ENCODE results near the gene EXOC7.

Gene EXOC7, protein sequence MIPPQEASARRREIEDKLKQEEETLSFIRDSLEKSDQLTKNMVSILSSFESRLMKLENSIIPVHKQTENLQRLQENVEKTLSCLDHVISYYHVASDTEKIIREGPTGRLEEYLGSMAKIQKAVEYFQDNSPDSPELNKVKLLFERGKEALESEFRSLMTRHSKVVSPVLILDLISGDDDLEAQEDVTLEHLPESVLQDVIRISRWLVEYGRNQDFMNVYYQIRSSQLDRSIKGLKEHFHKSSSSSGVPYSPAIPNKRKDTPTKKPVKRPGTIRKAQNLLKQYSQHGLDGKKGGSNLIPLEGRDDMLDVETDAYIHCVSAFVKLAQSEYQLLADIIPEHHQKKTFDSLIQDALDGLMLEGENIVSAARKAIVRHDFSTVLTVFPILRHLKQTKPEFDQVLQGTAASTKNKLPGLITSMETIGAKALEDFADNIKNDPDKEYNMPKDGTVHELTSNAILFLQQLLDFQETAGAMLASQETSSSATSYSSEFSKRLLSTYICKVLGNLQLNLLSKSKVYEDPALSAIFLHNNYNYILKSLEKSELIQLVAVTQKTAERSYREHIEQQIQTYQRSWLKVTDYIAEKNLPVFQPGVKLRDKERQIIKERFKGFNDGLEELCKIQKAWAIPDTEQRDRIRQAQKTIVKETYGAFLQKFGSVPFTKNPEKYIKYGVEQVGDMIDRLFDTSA

DNA sequence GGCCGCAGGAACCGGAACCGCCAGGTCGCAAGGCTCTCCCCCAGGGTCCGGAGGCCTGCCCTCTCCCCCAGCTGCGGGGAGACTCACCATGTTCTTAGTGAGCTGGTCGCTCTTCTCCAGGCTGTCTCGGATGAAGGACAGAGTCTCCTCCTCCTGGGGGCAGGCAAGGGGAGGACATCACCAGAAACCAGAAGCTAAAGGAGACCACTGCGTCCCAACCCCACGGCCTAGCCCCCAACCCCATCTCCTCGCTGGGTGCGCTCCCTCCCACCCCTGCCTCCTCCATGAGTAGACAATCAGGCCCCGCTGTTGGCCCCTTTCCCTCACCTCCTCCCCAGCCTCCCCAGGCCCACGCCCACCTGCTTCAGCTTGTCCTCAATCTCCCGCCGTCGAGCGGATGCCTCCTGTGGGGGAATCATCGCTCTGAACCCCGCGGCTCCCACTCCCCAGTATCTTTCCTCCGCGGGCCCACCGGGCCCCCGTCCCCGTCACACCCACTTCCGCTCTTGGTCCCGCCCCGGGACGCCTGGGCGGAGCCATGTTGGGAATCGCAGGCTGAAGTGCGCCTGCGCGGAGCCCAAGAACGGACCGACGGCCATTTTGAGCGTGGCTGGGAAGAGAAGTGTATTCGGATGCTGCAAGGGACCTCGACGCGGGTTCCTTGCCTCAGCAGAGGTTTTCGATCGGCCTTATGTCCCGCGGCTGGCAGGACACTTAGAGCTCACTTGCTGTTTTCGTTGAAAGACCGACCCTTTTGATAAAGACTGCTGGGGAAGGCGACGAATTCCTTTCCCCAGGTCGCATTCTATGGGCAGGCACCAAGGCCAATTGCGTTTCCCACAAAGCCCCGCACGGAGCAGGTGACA, at the start of gene EXOC7:
EXOC7 (minus strand) TSS at position 514 of the 866 bp plus-strand sequence; CDS start at position 419, 95 bp downstream.
- DNase-seq (ENCODE audit: low read depth) = peak; percentile 88

DNA sequence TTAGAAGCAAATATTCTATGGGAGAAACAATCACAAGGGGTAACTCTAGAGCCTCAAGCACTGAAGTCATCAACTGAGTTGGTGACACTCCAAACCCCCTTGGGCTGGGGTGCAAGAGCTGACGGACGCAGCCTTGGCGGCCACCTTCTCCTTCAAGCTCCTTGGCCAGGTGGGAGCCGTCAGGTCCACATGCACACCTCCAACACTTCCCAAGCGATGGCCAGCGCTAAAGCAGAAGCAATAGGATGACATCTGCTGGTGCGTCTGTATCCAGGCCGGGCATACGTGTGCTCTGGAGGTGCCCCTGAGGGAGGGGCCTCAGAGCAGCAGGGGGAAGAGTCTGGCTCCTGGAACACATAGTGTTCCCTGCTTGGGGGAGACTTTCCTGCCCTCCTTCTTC, 49.6 kb upstream of the EXOC7 start:
- no peak for DNase-seq (ENCODE audit: low read depth)

DNA sequence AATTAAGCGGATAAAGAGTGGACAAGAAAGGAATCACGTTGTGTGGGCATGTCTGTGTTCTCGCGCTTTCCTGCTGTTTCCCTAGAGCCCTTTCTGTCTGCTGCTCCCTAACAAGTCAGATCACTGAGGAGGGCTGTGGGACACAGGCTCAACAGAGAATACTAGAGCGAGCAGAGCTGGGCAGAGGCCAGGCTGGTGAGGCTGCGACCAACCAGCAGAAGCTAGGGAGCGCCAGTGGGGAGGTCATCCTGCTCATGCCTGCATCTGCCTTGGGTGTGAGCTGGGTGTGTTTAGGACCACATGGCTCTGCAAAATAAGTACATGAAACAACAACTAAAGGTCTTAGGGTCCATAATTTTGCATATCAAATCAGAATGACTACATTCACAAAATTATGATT, 49.0 kb upstream of the EXOC7 start:
- DNase-seq (ENCODE audit: low read depth) = no peak

DNA sequence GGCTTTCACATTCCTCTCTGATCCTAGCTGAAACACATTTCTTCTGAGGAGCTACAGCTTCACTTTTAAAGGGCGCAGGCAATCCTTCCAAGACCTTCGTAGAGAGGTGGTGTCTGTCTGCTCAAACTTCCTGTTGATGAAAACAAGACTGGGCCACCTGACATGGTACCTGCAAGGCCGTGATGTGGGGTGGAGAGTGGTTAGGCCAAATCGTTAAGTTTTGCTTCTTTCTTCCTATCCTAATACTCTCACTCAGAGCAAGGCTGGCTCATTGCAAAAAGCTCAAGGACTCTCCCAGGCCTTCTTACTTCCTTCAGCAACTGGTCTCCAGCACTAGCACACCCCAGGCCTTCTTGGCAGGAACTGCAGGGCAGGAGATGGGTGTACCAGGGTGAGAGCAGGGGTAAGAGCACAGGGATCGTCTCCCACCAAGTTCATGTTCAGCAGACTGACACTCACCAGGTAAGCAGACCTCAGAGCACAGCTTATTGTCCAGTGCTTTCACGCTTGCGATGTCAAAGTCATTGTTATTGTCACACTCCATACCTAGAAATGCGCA, 48.4 kb upstream of the EXOC7 start:
- DNase-seq (ENCODE audit: low read depth) = no peak

DNA sequence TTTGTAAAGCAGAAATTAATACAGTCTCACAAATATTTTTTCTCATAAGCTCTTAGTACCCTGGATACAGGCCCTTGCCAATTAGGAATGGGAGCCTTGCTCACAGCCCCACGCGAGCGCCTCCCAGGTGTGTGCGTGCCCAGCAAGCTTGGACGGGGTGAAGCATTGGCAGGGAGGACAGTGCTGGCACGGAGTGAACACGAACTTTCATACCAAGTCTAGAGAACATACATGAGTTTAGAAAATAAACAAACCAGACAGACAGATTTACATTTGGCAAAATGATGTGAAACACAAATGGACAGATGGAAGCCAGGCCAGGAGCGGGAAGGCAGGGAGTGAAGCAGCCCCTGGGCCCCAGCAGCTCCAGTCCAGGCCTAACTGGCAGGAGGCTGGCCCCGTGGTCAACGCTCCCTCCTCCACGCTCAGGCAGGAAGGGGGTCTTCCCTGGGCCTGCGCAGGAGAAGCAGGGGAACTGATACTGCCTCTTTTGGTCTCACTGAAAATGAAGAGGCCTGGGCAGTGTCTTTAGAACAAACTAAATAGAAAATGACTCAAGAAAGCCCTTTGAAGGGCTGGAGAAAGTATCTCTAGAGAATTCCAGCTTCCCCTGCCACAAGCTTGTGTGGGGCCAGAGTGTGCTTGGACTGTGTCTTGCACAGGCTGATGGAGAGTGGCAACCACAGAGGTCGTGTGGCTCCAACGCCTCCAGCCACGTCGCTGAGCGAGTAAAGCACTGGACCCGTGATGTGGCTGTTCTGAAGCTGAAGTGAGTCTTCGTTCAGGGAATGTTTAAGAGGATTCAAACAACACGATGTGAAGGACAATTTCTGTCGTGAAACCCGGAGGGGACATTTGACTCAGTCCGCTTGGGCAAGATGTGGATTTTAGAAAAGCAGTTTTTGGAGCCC, 47.4 kb upstream of the EXOC7 start:
- no peak for DNase-seq (ENCODE audit: low read depth)

DNA sequence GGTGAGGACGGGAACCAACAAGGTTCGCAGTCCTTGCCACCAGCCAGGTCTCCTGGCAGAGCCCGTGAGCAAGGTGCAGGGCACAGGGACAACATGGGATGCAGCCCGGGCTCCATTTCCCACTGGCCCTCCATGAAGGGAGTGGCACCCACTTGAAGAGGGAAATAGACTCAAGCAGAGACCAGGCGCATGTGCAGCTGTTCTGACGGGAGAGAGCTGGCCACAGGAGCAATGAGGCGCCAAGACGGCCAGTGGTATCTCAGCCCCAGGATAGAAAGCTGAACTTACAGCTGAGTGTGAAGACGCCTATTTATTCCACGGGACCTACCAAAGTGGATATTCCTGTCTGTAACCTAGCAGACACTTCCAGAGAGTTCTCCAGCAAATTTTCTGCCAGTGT, 45.6 kb upstream of the EXOC7 start:
- DNase-seq (ENCODE audit: low read depth) = no peak

DNA sequence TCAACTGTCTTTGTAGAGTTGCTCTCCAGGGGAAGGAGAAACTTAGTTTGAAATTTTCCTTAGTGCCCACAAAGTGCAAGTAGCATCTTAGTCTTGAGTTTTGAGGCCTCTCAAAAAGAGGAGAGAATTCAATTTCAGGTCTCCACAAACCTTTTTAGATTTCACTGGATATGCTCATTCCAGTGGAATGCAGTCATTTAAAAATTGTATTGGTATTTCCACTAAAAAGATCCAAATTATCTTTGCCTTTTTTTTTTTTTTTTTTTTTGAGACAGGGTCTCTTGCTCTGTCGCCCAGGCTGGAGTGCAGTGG, 44.4 kb upstream of the EXOC7 start:
- DNase-seq (ENCODE audit: low read depth) = no peak

DNA sequence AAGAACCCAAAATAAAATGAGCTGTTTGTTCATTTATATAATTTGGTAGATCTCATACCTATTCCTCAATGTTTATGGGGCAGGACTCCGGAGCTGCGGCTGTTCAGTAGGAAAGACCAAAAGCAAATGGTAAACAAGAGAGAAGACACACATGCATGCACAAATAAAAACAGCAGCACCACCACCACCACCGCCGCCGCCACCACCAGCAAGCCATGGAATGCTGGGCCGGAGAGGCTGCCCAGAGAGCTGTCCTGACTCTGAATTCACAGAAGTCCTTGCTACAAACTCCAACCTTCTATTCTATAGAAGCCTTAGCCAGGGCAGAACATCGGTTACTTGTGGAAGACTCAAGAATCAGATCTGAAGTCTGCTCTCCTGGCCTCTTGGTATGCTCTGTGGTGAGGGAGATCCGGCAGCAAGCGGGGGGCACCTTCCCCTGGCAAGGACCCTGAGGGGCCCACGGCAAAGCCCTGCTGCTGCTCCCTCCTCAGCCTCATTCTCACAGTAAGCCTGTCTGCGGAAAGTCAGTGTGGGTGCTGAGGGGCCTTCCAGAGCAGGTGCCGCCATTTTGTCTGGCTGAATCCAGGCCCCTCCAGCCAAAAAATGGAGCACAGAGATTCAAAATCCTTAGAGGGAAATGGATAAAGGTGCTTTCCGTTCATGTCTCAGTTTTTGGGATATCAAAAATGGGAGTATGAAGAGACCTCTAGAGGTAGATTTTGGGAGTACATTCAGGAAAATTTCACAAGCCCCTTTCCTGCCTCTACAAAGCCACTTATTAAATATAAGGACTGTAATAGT, 43.8 kb upstream of the EXOC7 start:
- DNase-seq (ENCODE audit: low read depth) = no peak

DNA sequence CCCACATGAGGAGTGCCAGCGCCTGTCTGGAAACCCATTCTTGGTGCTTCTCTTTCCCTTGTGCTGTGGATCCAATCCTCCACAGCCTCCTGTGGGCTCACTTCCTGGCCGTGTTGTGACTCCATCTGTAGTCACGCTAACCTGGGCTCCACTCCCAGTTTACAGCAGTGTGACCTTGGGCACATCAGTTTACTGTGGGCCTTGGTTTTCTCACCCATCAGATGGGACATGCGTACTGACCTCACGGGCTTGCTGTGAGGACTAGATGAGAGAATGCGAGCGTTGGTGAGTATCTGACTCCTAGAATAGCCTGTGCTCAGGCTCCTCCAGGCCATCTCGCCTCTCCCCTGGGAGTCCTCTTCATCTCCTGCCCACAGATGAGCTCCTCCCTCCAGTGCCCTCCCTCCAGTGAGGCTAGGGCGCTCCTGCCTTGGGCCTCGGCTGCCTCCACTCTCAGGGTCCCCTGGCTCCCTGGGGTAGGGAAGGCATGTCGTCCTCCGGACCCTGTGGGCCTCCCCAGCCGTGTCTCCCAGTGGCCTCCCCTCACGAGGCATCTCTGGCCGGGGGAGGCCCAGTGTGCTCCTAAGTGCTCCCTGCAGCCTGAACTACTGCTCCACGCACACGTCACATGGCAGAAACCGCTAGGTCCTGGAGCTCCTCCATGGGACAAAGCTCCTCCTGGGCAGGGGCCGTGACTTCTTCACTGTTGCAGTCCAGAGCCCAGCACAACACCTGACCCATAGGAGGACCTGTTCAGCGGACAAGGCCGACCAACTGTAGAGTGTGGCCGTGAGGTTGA, 42.7 kb upstream of the EXOC7 start:
- DNase-seq (ENCODE audit: low read depth) = no peak

DNA sequence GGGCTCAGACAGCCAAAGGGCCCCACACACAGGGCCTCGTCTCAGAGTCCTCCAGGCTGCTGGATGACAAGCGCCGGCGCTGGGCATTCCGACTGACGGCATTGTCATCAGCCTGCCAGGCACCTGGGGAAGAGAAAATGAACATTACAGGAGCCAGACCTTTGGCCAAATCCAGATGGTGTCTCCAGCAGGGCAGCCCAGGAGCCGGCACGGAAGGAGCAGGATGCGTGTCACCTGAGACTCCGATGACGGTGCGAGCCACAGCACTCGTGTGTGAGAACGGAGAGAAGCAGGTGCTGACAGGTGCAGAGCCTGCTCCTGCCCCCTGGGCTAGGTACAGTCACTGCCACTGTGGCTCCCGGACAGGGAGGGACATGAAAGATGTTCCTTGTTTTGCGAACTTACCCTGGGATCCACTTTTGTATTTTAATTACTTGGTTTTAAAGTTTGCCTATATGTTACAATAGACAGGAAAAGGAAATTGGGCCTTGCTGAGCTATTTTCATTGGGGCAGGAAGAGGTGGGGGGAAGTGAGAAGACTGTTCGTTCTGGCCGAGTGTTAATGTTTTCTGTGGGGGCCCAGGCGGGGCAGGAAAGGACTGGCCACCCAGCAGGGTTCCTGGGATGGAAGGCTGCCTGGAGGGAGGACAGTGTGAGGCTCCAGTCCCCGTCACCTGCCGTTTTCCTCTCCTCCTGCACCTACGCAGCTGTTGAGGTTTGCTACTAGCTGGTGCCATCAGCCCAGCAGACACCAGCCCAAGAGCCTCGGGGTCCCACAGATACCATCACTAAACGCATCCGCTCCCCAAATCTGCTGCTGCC, 41.9 kb upstream of the EXOC7 start:
- no peak for DNase-seq (ENCODE audit: low read depth)

DNA sequence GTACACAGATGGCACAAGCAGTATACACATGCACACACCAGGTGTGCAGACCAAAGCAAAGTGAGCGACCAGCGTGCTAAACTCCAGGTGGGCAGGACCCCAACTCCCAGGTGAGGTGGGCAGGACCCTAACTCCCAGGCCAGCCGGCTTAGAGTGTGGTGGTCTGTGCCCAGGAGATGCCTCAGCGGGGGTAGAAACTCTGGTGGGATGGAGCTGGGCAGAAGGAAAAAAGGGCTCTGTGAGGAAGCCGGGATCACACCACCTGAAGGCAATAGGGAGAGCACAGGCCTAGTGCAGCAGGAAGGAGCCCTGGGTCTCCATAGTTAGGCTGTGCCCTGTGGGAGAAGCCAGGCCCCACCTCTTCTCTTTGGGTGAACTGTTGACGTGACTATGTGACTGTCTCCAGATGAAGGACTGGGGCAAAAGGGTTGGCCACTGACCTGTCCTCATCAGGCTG, 39.0 kb upstream of the EXOC7 start:
- no peak for DNase-seq (ENCODE audit: low read depth)

DNA sequence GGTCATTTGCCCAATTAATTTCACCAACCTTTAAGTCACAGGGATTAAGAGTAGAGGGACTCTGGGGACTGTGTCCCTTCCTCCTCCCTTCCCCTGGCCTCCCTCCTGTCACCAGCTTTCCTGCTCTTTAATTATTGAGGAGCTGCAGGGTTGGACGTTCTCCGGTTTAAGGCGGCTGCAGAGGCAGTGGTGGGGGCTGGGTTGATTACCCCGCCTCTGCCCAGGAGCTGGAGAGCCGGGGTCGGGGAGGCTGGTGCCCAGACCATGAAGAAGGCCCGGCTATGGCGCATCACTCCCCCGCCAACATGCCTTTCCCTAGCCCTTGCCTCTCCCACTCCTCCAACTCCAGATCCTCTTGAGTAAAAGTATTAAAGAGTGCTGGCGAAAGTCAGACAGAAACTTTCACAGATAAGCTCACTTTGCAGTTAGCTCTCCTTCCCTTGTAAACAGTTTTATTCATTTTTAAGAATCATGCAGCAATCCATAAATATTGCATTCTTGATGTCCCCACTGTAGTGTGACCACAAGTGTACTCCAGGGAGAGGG, 38.5 kb upstream of the EXOC7 start:
- DNase-seq (ENCODE audit: low read depth) = no peak

DNA sequence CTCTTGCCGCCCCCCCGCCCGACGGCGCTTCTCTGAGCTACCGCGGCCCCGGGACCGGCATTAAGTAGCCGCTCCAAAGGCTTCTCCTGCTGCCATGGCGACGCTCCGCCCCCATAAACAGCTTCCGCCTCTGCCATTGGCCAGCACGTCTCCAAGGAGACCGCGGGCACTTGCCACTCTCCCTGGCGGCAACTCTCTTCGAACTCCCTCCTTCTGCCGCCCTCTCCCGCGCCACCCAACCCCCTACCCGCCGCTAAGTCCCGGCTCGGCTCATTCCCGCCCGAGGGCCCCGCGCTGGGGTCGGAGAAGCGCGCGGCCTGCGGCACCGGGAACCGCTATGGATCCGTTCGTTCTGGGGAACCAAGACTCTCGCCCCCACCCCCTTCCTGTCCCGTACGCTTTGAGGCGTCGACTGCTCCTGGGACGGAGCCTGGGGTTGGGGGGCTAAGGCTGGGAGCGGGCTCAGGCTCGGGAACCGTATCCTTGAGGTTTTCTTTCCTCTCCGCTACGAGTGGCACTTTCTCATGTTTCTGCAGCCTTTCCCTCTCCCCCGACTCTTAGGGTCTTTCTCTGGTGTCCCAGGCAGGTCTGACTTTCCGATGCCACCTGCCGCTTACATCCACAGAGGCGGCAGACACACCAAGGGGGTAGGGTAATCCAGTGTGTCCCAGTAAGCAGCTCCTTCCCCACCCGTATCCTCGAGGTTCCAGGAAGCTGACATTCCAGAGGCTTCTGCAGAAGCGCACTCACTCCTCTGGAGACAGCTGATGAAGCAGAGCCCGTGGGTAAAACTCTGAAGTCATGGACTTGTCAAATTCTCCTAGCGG, 37.8 kb upstream of the EXOC7 start, which contains the start of gene FOXJ1:
FOXJ1 (minus strand) TSS at position 34 of the 827 bp plus-strand sequence. CDS start 850 bp downstream, outside the sequence.
- peak; percentile 84 for DNase-seq (ENCODE audit: low read depth)

DNA sequence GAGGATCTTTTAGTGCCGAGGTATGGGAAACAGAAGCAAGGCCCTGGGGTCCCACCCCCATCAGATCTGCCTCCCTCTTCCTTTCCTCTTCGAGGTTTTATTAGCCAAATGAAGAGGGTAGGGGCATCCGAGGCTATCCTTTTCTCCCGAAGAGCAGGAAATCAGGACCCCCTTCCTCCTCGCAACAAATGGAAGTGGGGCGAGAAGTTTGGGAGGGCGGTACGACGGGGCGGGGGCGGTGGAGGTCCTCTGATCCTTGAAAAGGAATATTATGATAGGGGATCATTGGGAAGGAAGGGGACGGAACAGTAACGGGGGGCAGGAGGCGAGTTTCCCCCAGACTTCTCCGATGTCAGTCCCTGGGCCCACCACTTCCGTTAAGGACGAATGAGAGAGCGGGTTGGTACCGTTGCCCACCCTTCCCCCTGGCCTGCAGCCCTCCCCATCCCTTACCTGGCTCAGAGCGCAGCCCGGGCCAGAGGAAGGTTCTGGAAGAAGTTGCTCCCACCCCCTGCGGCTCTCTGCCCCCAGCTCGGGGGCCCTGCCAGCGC, 37.1 kb upstream of the EXOC7 start:
- no peak for DNase-seq (ENCODE audit: low read depth)

DNA sequence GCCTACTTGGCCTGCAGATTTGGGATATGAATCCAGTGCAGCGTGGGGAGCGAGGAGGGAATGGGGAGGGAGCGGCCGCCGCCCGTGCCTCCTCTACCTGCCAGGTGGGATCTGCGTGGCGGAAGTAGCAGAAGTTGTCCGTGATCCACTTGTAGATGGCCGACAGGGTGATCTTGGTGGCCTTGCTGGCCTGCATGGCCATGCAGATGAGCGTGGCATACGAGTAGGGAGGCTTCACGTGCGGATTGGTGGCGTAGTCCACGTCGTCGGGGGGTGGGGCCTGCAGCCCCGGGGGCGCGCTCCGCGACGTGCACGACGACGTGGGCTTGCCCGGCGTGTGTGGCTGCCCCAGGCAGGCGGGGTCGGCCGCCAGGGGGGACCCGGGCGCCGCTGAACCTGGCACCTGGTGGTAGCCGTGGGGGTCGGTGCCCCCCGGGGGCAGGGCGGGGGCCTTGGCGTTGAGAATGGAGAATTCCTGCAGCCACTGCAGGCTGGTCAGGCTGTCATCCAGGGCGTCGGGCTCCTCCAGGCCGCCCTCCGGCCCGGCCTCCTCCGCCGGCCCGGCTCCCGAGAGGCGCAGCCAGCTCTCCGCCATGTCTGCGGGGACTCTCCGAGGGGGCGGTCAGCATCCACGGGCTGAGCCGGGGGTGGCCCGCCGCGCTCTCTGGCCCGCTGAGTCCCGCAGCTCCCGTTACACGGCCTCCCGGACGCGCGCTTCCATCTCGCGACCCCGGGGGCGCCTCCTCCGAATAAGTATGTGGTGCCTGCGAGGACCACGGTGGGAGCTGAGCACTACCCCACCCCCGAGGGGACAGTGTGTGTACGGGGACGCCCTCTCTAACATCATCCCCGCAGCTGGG, 36.4 kb upstream of the EXOC7 start:
- DNase-seq (ENCODE audit: low read depth) = no peak

Data from activated T-helper 9 cell treated with anti-CD3 and anti-CD28 coated beads, Interleukin-2, amount 50 U/mL, for 16 hours (primary cell).